ENCODE data around the gene ITPRID1. TPM values are rescaled to one million over a fixed set of nuclear protein-coding genes. Genes with fewer than 3 reads are reported as not detected.

ITPRID1 gene
- polyA plus RNA-seq, 1 donor (not counting 4 experiments of a cell fraction or from before 2014, with no cell fraction given) = not detected

GRCh38 chr7:31699050-31699449 is 185.2 kb downstream of the ITPRID1 start:
- no peaks in the 10 kb centered on the region for H3K79me2 ChIP-seq (ENCODE audit: control insufficient read depth, insufficient read depth, low read length)
- H3K4me3 ChIP-seq (ENCODE audit: control insufficient read depth in 2 of 3, extremely low read depth in 1 of 3, insufficient read depth in 2 of 3, low read depth in 1 of 3, low read length in 3 of 3) = no peak overlapping the region
- TF ChIP-seq EZH2 (IDR thresholded peaks at IDR 0.05; ENCODE audit: low read length) = no peak
- TF ChIP-seq CTCF (optimal IDR thresholded peaks at IDR 0.05 in 1 of 3, IDR thresholded peaks at IDR 0.05 in 1 of 3, conservative IDR thresholded peaks at IDR 0.05 in 1 of 3; ENCODE audit: extremely low read depth in 1 of 3, insufficient read depth in 2 of 3, low read length in 3 of 3) = no peak
- DNase-seq (ENCODE audit: low read depth, low spot score) (no peak), FAIRE-seq (no peak)
- H4K20me1 ChIP-seq (ENCODE audit: control insufficient read depth, extremely low read depth, insufficient read depth, low read length) = no peaks in the 10 kb centered on the region
- peaks cover 5% of the 10 kb centered on the region for H3K27me3 ChIP-seq (ENCODE audit: control insufficient read depth, extremely low read depth, insufficient read depth, low read length)
- no peak overlapping the region for H3K4me2 ChIP-seq (ENCODE audit: control insufficient read depth, extremely low read depth, insufficient read depth, low read depth, low read length)
- H3K9ac ChIP-seq (ENCODE audit: control insufficient read depth, extremely low read depth, insufficient read depth, low read length) = no peak overlapping the region
- H3K36me3 ChIP-seq (ENCODE audit: control insufficient read depth in 2 of 2, extremely low read depth in 1 of 2, insufficient read depth in 2 of 2, low read length in 2 of 2) = no peaks in the 10 kb centered on the region
- no peaks in the 10 kb centered on the region for H3K4me1 ChIP-seq (ENCODE audit: control insufficient read depth, extremely low read depth, insufficient read depth, low read length)
- H3K9me1 ChIP-seq (ENCODE audit: control insufficient read depth, extremely low read depth, insufficient read depth, low read length) = no peaks in the 10 kb centered on the region
- no peaks in the 10 kb centered on the region for H3K9me3 ChIP-seq (ENCODE audit: control insufficient read depth, low read depth, low read length)
- no peak overlapping the region for H2AFZ ChIP-seq (ENCODE audit: control insufficient read depth, low read length)
- no peak overlapping the region for H3K27ac ChIP-seq (ENCODE audit: control insufficient read depth, insufficient read depth, low read length)
- dilution Hi-C loops (cut with MboI; ENCODE audit: extremely low pct_ligation_motif_present, low sequenced_read_pairs) = no loop called here

GRCh38 chr7:31702354-31702753 is 188.5 kb downstream of the ITPRID1 start:
- no peak for DNase-seq (ENCODE audit: low read depth, low spot score)
- dilution Hi-C loops (cut with MboI; ENCODE audit: extremely low pct_ligation_motif_present, low sequenced_read_pairs) = no loop called here

More at GRCh38 chr7:31702354-31702753, 188.5 kb downstream of the ITPRID1 start:
- Histone ChIP-seq H3K4me3 (ENCODE audit: control insufficient read depth in 2 of 3, extremely low read depth in 1 of 3, insufficient read depth in 2 of 3, low read depth in 1 of 3, low read length in 3 of 3) (no peak overlapping the region), H3K9ac (ENCODE audit: control insufficient read depth, extremely low read depth, insufficient read depth, low read length) (no peak overlapping the region), H3K4me2 (ENCODE audit: control insufficient read depth, extremely low read depth, insufficient read depth, low read depth, low read length) (no peak overlapping the region), H3K9me3 (ENCODE audit: control insufficient read depth, low read depth, low read length) (no peaks in the 10 kb centered on the region), H3K27me3 (ENCODE audit: control insufficient read depth, extremely low read depth, insufficient read depth, low read length) (peaks cover 5% of the 10 kb centered on the region), H4K20me1 (ENCODE audit: control insufficient read depth, extremely low read depth, insufficient read depth, low read length) (no peaks in the 10 kb centered on the region), H3K27ac (ENCODE audit: control insufficient read depth, insufficient read depth, low read length) (no peak overlapping the region), H3K4me1 (ENCODE audit: control insufficient read depth, extremely low read depth, insufficient read depth, low read length) (no peaks in the 10 kb centered on the region), H2AFZ (ENCODE audit: control insufficient read depth, low read length) (no peak overlapping the region), H3K79me2 (ENCODE audit: control insufficient read depth, insufficient read depth, low read length) (no peaks in the 10 kb centered on the region), H3K9me1 (ENCODE audit: control insufficient read depth, extremely low read depth, insufficient read depth, low read length) (no peaks in the 10 kb centered on the region), H3K36me3 (ENCODE audit: control insufficient read depth in 2 of 2, extremely low read depth in 1 of 2, insufficient read depth in 2 of 2, low read length in 2 of 2) (no peaks in the 10 kb centered on the region)
- FAIRE-seq = no peak
- TF ChIP-seq EZH2 (IDR thresholded peaks at IDR 0.05; ENCODE audit: low read length) = no peak
- no peak for TF ChIP-seq CTCF (optimal IDR thresholded peaks at IDR 0.05 in 1 of 3, IDR thresholded peaks at IDR 0.05 in 1 of 3, conservative IDR thresholded peaks at IDR 0.05 in 1 of 3; ENCODE audit: extremely low read depth in 1 of 3, insufficient read depth in 2 of 3, low read length in 3 of 3)

Measured in keratinocyte (primary cell).